ENCODE measurements around the gene MAP3K19. TPM values are rescaled to one million over a fixed set of nuclear protein-coding genes. Genes with fewer than 3 reads are reported as not detected.
"Not testable (repeated sequence)": the region's sequence is repeated elsewhere in the genome, so short reads cannot be mapped to it uniquely, and the experiment has no call there.

The MAP3K19 gene
- total RNA-seq, 1 donor from 2014 or later, result 1.1 TPM

DNA sequence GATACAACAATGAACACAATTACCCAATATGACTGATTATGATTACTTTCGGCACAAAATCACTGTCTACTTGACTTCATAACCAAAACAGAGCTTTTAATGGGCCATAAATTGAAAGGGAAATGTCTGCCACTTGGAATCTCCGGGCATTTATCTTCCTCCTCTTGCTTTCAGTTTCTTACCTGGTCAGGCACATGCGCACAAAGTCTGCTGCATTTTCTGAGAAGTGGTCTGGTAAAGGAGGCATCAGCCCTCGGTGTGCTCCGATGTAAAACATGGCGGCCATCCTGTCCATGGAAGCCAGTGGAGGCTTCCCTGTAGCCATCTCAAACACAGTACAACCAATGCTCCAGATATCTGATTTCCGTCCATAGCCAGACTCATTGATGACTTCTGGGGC, 66.6 kb downstream of the MAP3K19 start:
- TF ChIP-seq, protein P1, sequence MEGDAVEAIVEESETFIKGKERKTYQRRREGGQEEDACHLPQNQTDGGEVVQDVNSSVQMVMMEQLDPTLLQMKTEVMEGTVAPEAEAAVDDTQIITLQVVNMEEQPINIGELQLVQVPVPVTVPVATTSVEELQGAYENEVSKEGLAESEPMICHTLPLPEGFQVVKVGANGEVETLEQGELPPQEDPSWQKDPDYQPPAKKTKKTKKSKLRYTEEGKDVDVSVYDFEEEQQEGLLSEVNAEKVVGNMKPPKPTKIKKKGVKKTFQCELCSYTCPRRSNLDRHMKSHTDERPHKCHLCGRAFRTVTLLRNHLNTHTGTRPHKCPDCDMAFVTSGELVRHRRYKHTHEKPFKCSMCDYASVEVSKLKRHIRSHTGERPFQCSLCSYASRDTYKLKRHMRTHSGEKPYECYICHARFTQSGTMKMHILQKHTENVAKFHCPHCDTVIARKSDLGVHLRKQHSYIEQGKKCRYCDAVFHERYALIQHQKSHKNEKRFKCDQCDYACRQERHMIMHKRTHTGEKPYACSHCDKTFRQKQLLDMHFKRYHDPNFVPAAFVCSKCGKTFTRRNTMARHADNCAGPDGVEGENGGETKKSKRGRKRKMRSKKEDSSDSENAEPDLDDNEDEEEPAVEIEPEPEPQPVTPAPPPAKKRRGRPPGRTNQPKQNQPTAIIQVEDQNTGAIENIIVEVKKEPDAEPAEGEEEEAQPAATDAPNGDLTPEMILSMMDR (conservative IDR thresholded peaks at IDR 0.05), result no peak
- DNase-seq (ENCODE audit: extremely low spot score, unreplicated experiment), result no peak
- peaks cover under 1% of the 10 kb centered on the region for H3K27me3 Mint-ChIP-seq
- H3K36me3 Mint-ChIP-seq, result no peaks in the 10 kb centered on the region
- H3K4me3 Mint-ChIP-seq, result no peak overlapping the region
- H3K4me1 Mint-ChIP-seq (ENCODE audit: unreplicated experiment), result no peaks in the 10 kb centered on the region
- H3K9me3 Mint-ChIP-seq, result no peaks in the 10 kb centered on the region
- no peak overlapping the region for H3K27ac Mint-ChIP-seq

DNA sequence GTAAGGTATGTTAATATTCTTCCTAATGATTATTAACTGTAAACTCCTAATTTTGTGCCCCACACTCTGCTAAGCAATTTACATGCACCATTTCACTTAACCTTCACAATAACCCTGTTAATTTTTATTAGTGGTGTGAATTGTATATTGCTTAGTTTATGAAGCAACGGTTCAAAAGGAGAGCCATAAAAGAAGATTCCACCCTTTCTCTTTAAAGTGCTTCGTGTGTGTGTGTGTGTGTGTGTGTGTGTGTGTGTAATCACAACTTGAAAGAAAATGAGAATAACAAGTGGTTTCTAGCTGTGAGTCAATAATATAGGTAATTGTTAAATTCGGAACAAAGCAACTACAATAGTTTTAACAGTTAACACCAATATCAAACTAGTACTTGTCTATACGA, 68.0 kb downstream of the MAP3K19 start:
- no peaks in the 10 kb centered on the region for H3K4me1 Mint-ChIP-seq (ENCODE audit: unreplicated experiment)
- no peaks in the 10 kb centered on the region for H3K36me3 Mint-ChIP-seq
- H3K27me3 Mint-ChIP-seq, result no peaks in the 10 kb centered on the region
- H3K27ac Mint-ChIP-seq, result no peak overlapping the region
- H3K4me3 Mint-ChIP-seq, result no peak overlapping the region
- DNase-seq (ENCODE audit: extremely low spot score, unreplicated experiment), result no peak
- no peaks in the 10 kb centered on the region for H3K9me3 Mint-ChIP-seq
- TF ChIP-seq, protein P1 (conservative IDR thresholded peaks at IDR 0.05), result no peak

DNA sequence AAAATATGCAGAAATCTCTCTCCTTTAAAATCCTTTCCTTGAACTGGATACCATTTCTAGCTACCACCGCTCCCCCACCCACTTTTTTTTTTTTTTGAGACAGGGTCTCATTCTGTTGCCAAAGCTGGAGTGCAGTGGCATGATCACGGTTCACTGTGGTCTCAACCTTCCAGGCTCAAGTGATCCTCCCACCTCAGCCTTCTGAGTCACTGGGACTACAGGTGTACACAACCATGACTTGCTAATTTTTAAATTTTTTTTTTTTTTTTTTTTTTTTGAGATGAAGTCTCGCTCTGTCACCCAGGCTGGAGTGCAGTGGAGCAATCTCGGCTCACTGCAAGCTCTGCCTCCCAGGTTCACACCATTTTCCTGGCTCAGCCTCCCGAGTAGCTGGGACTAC, 70.1 kb downstream of the MAP3K19 start:
- H3K36me3 Mint-ChIP-seq; H3K4me1 Mint-ChIP-seq (ENCODE audit: unreplicated experiment); DNase-seq (ENCODE audit: extremely low spot score, unreplicated experiment); H3K9me3 Mint-ChIP-seq; H3K27me3 Mint-ChIP-seq; H3K27ac Mint-ChIP-seq; H3K4me3 Mint-ChIP-seq: not testable (repeated sequence)

DNA sequence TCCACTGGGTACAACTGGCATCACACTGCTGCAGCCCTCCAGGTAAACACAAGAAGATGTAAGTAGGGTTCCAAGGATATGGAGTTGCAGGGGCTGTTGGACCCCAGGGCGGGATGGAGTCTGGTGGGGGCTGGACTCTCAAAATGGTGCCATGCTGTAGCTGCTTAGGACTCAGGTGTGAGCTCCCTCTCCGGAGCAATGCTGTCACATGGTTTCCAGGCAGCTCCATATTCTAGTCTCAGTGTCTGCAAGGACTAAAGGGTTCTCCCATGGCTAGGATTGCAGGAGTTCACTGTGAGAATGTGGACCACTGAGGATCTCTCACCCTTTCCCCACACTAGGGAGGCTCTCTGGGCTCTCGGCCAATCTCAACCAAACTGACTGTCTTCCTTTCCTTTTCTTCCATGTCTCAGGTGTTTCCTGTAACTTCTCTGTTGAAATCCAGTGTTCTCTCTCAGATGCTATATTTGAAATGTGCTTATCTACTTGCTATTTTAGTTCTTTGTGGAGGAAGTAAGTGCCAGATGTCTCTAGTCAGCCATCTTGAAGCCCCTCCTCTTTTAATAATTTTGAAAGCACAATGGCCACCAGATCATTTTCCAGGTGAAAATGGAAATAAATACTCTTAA, 71.1 kb downstream of the MAP3K19 start:
- Mint-ChIP-seq H3K36me3 (no peaks in the 10 kb centered on the region), H3K4me3 (no peak overlapping the region), H3K4me1 (ENCODE audit: unreplicated experiment) (no peaks in the 10 kb centered on the region), H3K27ac (no peak overlapping the region), H3K9me3 (peaks cover 9% of the 10 kb centered on the region), H3K27me3 (no peaks in the 10 kb centered on the region)
- TF ChIP-seq, protein P1 (conservative IDR thresholded peaks at IDR 0.05), result no peak
- DNase-seq (ENCODE audit: extremely low spot score, unreplicated experiment), result no peak

DNA sequence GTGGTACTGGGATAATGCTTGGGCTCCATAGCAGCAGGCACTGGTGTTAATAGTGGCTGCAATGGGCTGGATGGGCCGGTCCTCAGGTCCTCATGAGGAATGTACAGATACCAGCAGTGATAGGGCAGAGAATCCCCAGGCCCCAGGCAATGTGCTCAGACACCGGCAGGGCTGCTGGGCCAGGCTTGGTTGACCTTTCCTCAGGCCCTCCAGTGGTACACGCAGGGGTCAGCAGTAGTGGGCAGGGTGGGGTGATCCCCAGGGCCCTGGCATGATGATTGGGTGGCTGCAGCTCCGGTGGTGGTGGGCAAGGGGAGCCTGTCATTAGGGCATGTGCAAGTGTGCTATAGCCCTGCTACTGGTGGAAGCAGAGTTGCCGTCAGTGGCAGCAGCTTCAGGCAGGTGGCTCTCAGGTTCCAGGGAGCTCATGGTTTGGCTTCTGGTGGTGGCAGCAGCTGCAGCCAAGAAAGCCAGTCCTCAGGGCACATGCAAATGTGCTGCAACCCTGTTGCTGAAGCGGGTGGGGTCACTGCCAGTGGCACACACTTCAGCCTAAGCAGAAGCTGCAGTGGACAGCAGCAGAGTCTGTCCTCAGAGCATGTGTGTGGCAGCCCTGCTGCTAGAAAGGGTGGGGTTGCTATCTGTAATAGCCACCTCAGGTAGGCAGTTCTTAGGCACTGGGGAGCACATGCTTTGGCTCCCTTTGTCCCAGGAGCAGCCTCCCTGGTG, 71.8 kb downstream of the MAP3K19 start:
- TF ChIP-seq, protein P1 (conservative IDR thresholded peaks at IDR 0.05), result no peak
- no peak for DNase-seq (ENCODE audit: extremely low spot score, unreplicated experiment)
- Mint-ChIP-seq H3K27me3 (no peaks in the 10 kb centered on the region), H3K9me3 (peaks cover 14% of the 10 kb centered on the region), H3K27ac (no peak overlapping the region), H3K4me3 (no peak overlapping the region), H3K4me1 (ENCODE audit: unreplicated experiment) (no peaks in the 10 kb centered on the region), H3K36me3 (no peaks in the 10 kb centered on the region)
